ENCODE data around the gene KCNT2. TPM values are rescaled to one million over a fixed set of nuclear protein-coding genes. Genes with fewer than 3 reads are reported as not detected.

The KCNT2 gene
- total and polyA plus RNA-seq, 10 of the 15 experiments (the other 5 are each of a cell fraction or from before 2014, with no cell fraction given), result not detected

GRCh38 chr1:196559314-196559713 is 48.9 kb downstream of the KCNT2 start (continued):
- TF ChIP-seq CTCF (IDR thresholded peaks at IDR 0.05 in 2 of 3, conservative IDR thresholded peaks at IDR 0.05 in 1 of 3; ENCODE audit: control insufficient read depth in 2 of 3, extremely low read depth in 1 of 3, insufficient read depth in 1 of 3, low read depth in 3 of 3, low read length in 3 of 3) (no peak), IRF3 (IDR thresholded peaks at IDR 0.05) (no peak)
- TF ChIP-seq, protein P1, sequence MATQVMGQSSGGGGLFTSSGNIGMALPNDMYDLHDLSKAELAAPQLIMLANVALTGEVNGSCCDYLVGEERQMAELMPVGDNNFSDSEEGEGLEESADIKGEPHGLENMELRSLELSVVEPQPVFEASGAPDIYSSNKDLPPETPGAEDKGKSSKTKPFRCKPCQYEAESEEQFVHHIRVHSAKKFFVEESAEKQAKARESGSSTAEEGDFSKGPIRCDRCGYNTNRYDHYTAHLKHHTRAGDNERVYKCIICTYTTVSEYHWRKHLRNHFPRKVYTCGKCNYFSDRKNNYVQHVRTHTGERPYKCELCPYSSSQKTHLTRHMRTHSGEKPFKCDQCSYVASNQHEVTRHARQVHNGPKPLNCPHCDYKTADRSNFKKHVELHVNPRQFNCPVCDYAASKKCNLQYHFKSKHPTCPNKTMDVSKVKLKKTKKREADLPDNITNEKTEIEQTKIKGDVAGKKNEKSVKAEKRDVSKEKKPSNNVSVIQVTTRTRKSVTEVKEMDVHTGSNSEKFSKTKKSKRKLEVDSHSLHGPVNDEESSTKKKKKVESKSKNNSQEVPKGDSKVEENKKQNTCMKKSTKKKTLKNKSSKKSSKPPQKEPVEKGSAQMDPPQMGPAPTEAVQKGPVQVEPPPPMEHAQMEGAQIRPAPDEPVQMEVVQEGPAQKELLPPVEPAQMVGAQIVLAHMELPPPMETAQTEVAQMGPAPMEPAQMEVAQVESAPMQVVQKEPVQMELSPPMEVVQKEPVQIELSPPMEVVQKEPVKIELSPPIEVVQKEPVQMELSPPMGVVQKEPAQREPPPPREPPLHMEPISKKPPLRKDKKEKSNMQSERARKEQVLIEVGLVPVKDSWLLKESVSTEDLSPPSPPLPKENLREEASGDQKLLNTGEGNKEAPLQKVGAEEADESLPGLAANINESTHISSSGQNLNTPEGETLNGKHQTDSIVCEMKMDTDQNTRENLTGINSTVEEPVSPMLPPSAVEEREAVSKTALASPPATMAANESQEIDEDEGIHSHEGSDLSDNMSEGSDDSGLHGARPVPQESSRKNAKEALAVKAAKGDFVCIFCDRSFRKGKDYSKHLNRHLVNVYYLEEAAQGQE (IDR thresholded peaks at IDR 0.05; ENCODE audit: low read depth, low read length), result no peak

DNA sequence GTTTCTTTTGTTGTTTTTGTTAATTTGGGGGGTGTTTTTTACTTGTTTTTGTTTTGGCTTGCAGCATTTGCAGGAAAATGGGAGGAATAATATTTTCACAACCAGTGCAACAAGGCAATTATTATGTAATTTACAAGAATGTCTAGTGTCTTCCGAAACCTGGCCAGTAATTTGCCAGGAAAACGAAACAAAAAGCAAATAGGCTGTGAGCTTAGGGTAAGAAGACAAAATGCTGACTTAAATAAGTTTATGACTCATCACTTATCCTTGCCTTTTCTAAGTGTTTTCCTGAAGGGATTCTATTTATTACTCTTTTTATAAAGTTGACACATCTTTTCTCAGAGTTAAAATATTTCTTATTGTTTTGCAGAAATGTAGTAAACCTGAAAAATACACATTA is 49.8 kb downstream of the KCNT2 start:
- in situ Hi-C loops (cut with MboI) (no loop called here), intact Hi-C loops (cut with micrococcal nuclease; ENCODE audit: unreplicated experiment) (no loop called here)
- H3K27ac ChIP-seq (ENCODE audit: control insufficient read depth, insufficient read depth), result no peak overlapping the region
- POLR2A ChIA-PET, result no interaction called here
- 0% methylated on average over 2 of the region's 2 CpGs for WGBS (ENCODE audit: insufficient coverage, insufficient replicate concordance, low lambda C conversion rate, missing lambda C conversion rate)
- H3K9ac ChIP-seq (ENCODE audit: control insufficient read depth, insufficient read depth, low read length), result no peak overlapping the region
- no peaks in the 10 kb centered on the region for H3K27me3 ChIP-seq (replicated peaks in 1 of 2; ENCODE audit: control insufficient read depth in 2 of 2, insufficient read depth in 2 of 2, low read length in 1 of 2)
- FAIRE-seq (no peak), ATAC-seq (no peak), DNase-seq (ENCODE audit: low read depth, low spot score) (no peak)
- no peak overlapping the region for H3K4me3 ChIP-seq
- H2AFZ ChIP-seq (ENCODE audit: control insufficient read depth, low read depth, low read length), result peak overlapping the region; percentile 23; the same call in 1 of the 2 replicates
- RAD21 ChIA-PET (ENCODE audit: unreplicated experiment), result no interaction called here
- no peaks in the 10 kb centered on the region for H3K4me1 ChIP-seq (ENCODE audit: control insufficient read depth, insufficient read depth, low read length)
- BruUV-seq (replicated peaks), result no TSS peak
- CTCF ChIA-PET, result no interaction called here
- no peaks in the 10 kb centered on the region for H4K20me1 ChIP-seq (ENCODE audit: control insufficient read depth, insufficient read depth)
- SMC1A ChIA-PET (ENCODE audit: uncharacterized antibody, unreplicated experiment), result no interaction called here
- H3K4me2 ChIP-seq (ENCODE audit: control insufficient read depth, insufficient read depth), result no peak overlapping the region
- H3K79me2 ChIP-seq (ENCODE audit: control insufficient read depth, insufficient read depth, low read length), result no peaks in the 10 kb centered on the region
- H3K36me3 ChIP-seq (ENCODE audit: control insufficient read depth in 2 of 2, insufficient read depth in 2 of 2, low read length in 1 of 2), result no peaks in the 10 kb centered on the region
- H3K9me3 ChIP-seq (replicated peaks; ENCODE audit: control insufficient read depth, insufficient read depth, low read length), result no peaks in the 10 kb centered on the region
- TF ChIP-seq IRF3 (IDR thresholded peaks at IDR 0.05) (no peak), TARDBP (IDR thresholded peaks at IDR 0.05; ENCODE audit: borderline replicate concordance) (no peak), NBN (IDR thresholded peaks at IDR 0.05) (no peak), MEF2A (IDR thresholded peaks at IDR 0.05; ENCODE audit: insufficient read depth, low read depth, low read length) (no peak), ETV6 (conservative IDR thresholded peaks at IDR 0.05 in 1 of 2, IDR thresholded peaks at IDR 0.05 in 1 of 2; ENCODE audit: borderline replicate concordance in 1 of 2, low read depth in 1 of 2) (no peak), YY1 (IDR thresholded peaks at IDR 0.05; ENCODE audit: low read depth, low read length) (no peak), EED (IDR thresholded peaks at IDR 0.05; ENCODE audit: low read depth) (no peak), LARP7 (IDR thresholded peaks at IDR 0.05) (no peak)
- TF ChIP-seq, protein P2, sequence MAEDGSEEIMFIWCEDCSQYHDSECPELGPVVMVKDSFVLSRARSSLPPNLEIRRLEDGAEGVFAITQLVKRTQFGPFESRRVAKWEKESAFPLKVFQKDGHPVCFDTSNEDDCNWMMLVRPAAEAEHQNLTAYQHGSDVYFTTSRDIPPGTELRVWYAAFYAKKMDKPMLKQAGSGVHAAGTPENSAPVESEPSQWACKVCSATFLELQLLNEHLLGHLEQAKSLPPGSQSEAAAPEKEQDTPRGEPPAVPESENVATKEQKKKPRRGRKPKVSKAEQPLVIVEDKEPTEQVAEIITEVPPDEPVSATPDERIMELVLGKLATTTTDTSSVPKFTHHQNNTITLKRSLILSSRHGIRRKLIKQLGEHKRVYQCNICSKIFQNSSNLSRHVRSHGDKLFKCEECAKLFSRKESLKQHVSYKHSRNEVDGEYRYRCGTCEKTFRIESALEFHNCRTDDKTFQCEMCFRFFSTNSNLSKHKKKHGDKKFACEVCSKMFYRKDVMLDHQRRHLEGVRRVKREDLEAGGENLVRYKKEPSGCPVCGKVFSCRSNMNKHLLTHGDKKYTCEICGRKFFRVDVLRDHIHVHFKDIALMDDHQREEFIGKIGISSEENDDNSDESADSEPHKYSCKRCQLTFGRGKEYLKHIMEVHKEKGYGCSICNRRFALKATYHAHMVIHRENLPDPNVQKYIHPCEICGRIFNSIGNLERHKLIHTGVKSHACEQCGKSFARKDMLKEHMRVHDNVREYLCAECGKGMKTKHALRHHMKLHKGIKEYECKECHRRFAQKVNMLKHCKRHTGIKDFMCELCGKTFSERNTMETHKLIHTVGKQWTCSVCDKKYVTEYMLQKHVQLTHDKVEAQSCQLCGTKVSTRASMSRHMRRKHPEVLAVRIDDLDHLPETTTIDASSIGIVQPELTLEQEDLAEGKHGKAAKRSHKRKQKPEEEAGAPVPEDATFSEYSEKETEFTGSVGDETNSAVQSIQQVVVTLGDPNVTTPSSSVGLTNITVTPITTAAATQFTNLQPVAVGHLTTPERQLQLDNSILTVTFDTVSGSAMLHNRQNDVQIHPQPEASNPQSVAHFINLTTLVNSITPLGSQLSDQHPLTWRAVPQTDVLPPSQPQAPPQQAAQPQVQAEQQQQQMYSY (CRISPR knock-in tag; IDR thresholded peaks at IDR 0.05), result no peak

Measured in GM12878 (cell line).